Tibial nerve (tissue), 4 donors: ENCODE results near the gene HTT. TPM values are rescaled to one million over a fixed set of nuclear protein-coding genes. Genes with fewer than 3 reads are reported as not detected.

ENCODE experiments used
- DNase-seq, 2 donors: peaks; one replicate each; pipeline ENCODE4 v3.0.0-alpha.2; 2019; ENCODE audit warnings: low spot score in 2 of 2
- H3K27ac ChIP-seq, 4 donors: fragments of 200-600 bp; sonication (generic) in 3 of 4; one replicate each; pipeline ENCODE4 v1.5.1; 2017 to 2019; ENCODE audit warnings: mild to moderate bottlenecking in 1 of 4
- H3K27me3 ChIP-seq, 2 donors: fragments of 200-600 bp; sonication (generic) in 1 of 2; one replicate each; pipeline versions ENCODE4 v1.5.1 to v1.6.0; 2017 to 2019
- H3K36me3 ChIP-seq, 3 donors: fragments of 200-600 bp; sonication (generic); one replicate each; pipeline ENCODE4 v1.5.1; 2018 to 2019
- H3K4me1 ChIP-seq, 4 donors: fragments of 200-600 bp; sonication (generic) in 3 of 4; one replicate each; pipeline ENCODE4 v1.5.1; 2017 to 2019
- H3K4me3 ChIP-seq, 4 donors: fragments of 200-600 bp; sonication (generic) in 3 of 4; one replicate each; pipeline ENCODE4 v1.5.1; 2017 to 2019; ENCODE audit warnings: mild to moderate bottlenecking in 1 of 4, moderate library complexity in 1 of 4
- H3K9me3 ChIP-seq, 4 donors: fragments of 200-600 bp; sonication (generic) in 3 of 4; one replicate each; pipeline ENCODE4 v1.5.1; 2017 to 2019
- EP300 ChIP-seq, 2 donors: sonication (generic); formaldehyde crosslinking; IDR thresholded peaks; one replicate each; pipeline ENCODE4 v1.6.1; 2017; ENCODE audit warnings: antibody characterized with exemption in 2 of 2, mild to moderate bottlenecking in 1 of 2
- POLR2A ChIP-seq, 2 donors: fragments of 450-650 bp; IDR thresholded peaks; one replicate each; pipeline ENCODE4 v1.6.1; 2017; ENCODE audit warnings: antibody characterized with exemption in 2 of 2, mild to moderate bottlenecking in 2 of 2, moderate library complexity in 2 of 2
- WGBS, 2 donors: methylation state at CpG; one replicate each; pipeline ENCODE4 v1.1.5; 2018; 5-methylcytosine and 5-hydroxymethylcytosine counted together
- total RNA-seq, 4 donors: library from RNA; depleted of rRNA; stranded (reverse); fragments of >200 nt; gene quantifications; one replicate each; pipeline ENCODE4 v1.1.0, GENCODE V29; 2016
- TF ChIP-seq, protein P1 (sequence below), 5 experiments: fragments of 200-600 bp in 3 of 5; fragments of 450-650 bp in 2 of 5; sonication (generic) in 3 of 5; IDR thresholded peaks; one replicate each; pipeline ENCODE4 v1.5.1; 2016 to 2019; ENCODE audit warnings: antibody characterized with exemption in 5 of 5, mild to moderate bottlenecking in 3 of 5, moderate library complexity in 2 of 5

HTT gene
- total RNA-seq, 4 donors from 2014 or later: 62.2 to 93.6 (median 81.2) TPM

DNA sequence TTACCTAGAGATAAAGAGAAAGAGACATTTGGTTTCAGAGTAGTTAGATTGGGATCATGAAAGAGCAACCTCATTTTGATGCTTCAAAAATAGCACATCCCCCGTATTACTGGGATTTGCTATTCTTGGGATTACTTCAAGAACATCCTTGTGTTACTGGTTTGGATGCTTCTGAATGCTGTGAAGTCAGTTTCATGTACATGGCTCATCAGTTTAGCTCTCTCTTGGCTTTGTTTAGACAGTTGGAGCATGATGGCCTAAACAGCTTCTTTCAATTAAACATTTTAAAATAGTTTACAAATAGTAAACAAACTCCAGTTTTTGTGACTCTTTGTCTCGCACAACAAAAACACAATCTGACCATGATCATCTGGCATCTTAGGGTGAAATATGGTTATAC is 23.9 kb downstream of the HTT start:
- H3K27me3 ChIP-seq: no peaks in the 10 kb centered on the region
- DNase-seq: no peak
- no peak overlapping the region for H3K27ac ChIP-seq
- H3K4me3 ChIP-seq: no peak overlapping the region
- H3K4me1 ChIP-seq: peaks cover 0 to 3% (median 0%) of the 10 kb centered on the region in 4 donors
- 56 to 59% methylated on average over 2 of the region's 2 CpGs for WGBS, 2 donors
- TF ChIP-seq EP300 (IDR thresholded peaks at IDR 0.05) (no peak), POLR2A (IDR thresholded peaks at IDR 0.05) (no peak)
- TF ChIP-seq, protein P1, sequence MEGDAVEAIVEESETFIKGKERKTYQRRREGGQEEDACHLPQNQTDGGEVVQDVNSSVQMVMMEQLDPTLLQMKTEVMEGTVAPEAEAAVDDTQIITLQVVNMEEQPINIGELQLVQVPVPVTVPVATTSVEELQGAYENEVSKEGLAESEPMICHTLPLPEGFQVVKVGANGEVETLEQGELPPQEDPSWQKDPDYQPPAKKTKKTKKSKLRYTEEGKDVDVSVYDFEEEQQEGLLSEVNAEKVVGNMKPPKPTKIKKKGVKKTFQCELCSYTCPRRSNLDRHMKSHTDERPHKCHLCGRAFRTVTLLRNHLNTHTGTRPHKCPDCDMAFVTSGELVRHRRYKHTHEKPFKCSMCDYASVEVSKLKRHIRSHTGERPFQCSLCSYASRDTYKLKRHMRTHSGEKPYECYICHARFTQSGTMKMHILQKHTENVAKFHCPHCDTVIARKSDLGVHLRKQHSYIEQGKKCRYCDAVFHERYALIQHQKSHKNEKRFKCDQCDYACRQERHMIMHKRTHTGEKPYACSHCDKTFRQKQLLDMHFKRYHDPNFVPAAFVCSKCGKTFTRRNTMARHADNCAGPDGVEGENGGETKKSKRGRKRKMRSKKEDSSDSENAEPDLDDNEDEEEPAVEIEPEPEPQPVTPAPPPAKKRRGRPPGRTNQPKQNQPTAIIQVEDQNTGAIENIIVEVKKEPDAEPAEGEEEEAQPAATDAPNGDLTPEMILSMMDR (IDR thresholded peaks at IDR 0.05): no peak
- H3K36me3 ChIP-seq: peaks cover 0 to 58% (median 6%) of the 10 kb centered on the region in 3 donors
- H3K9me3 ChIP-seq: no peaks in the 10 kb centered on the region

DNA sequence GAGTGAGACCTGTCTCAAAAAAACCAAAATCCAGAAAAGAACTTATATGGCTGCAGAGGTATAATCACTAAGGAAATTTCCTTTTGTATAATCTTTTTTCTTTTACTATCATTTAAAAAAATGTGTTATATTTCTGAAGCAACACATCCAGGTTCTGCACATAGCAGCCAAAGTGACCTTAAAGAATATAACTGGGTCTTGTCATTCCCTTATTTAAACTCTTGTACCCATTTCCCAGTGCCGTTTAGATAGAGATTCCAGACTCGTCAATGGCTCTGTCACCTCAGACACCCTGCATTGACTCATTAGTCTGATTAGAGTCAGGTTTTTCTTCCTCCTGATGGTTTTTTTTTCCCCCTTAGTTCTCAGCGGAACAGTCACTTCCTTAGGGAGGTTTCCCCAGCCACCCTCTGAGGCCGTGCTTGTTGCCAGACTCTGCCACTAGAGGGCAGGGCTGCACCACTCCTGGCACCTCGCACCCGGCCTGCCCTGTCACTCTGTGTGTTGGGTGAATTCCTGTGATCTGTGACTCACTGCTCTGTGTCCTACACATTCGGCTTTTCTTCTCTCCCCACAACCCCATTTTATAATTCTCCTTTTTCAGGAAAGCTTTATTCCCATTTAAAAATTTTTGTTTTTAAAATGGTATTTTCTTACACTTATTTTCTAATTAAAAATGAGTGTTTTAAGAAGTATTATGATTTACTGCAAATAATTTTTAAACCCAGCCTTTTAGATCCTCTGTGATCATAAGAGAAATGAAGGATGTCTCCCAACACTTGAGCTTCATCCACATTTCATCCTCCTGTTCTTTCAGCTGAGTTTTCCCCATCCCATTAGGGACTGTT is 32.1 kb downstream of the HTT start:
- H3K9me3 ChIP-seq: no peaks in the 10 kb centered on the region
- H3K27ac ChIP-seq: peak overlapping the region in 3 of 4 donors; percentile 1 to 72 (median 71)
- no peak overlapping the region for H3K4me3 ChIP-seq
- TF ChIP-seq EP300 (IDR thresholded peaks at IDR 0.05) (peak in 1 of 2 donors; percentile 58), POLR2A (IDR thresholded peaks at IDR 0.05) (no peak)
- TF ChIP-seq, protein P1 (IDR thresholded peaks at IDR 0.05): peak; percentile 86 to 97 (median 92)
- H3K27me3 ChIP-seq: no peaks in the 10 kb centered on the region
- WGBS, 2 donors: 3 to 8% methylated on average over 7 of the region's 7 CpGs
- peaks cover 0 to 25% (median 0%) of the 10 kb centered on the region in 4 donors for H3K4me1 ChIP-seq
- H3K36me3 ChIP-seq: peaks cover 0 to 75% (median 8%) of the 10 kb centered on the region in 3 donors
- peak; percentile 81 to 89 for DNase-seq

DNA sequence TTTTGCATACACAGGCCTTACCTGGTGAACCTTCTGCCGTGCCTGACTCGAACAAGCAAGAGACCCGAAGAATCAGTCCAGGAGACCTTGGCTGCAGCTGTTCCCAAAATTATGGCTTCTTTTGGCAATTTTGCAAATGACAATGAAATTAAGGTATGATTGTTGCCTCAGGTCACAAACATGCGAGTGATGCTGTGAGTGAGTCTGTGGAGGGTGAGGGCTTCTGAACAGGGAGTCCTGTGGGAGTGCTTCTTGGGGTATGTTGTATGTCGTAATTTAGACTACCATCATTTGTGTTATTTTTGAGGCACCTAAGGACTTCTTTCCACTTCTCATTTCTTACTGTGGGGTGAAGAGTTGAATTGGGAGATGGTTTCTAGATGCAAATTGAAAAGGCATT is 32.8 kb downstream of the HTT start:
- peaks cover 0 to 28% (median 0%) of the 10 kb centered on the region in 4 donors for H3K4me1 ChIP-seq
- no peaks in the 10 kb centered on the region for H3K9me3 ChIP-seq
- no peak overlapping the region for H3K4me3 ChIP-seq
- H3K27ac ChIP-seq: peak overlapping the region in 3 of 4 donors; percentile 1 to 72 (median 71)
- H3K27me3 ChIP-seq: no peaks in the 10 kb centered on the region
- no peak for DNase-seq
- peaks cover 0 to 76% (median 8%) of the 10 kb centered on the region in 3 donors for H3K36me3 ChIP-seq
- TF ChIP-seq, protein P1 (IDR thresholded peaks at IDR 0.05): no peak
- TF ChIP-seq EP300 (IDR thresholded peaks at IDR 0.05) (no peak), POLR2A (IDR thresholded peaks at IDR 0.05) (no peak)
- WGBS, 2 donors: 88 to 91% methylated on average over 5 of the region's 5 CpGs

DNA sequence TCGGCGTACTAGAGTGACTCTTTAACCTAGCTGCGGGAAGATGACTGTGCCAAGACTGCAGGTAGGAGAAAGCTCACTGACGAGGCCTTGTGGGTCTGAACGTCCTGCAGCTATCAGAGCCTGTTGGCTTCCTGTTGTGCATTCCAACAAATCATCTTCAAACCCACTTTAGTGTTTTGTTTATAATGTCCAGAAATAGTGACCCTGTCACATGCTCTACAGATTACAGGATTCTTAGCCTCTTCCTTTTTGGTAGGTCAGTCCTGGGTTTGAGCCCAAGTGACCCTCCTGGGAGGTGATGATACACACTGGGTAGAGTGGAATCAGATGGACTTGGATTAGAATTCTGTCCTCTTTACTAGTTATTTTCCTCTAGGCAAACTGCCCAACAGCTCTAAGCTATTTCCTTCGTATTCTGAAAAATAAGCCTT is 33.2 kb downstream of the HTT start:
- H3K4me1 ChIP-seq: peaks cover 0 to 29% (median 0%) of the 10 kb centered on the region in 4 donors
- peak in 1 of 2 donors; percentile 18 for TF ChIP-seq EP300 (IDR thresholded peaks at IDR 0.05)
- no peak for TF ChIP-seq POLR2A (IDR thresholded peaks at IDR 0.05)
- H3K27ac ChIP-seq: peak overlapping the region in 2 of 4 donors; percentile 71 to 72
- peak; percentile 40 to 48 for DNase-seq
- H3K36me3 ChIP-seq: peaks cover 0 to 74% (median 8%) of the 10 kb centered on the region in 3 donors
- no peak overlapping the region for H3K4me3 ChIP-seq
- WGBS, 2 donors: 74 to 76% methylated on average over 6 of the region's 6 CpGs
- no peaks in the 10 kb centered on the region for H3K27me3 ChIP-seq
- no peaks in the 10 kb centered on the region for H3K9me3 ChIP-seq

DNA sequence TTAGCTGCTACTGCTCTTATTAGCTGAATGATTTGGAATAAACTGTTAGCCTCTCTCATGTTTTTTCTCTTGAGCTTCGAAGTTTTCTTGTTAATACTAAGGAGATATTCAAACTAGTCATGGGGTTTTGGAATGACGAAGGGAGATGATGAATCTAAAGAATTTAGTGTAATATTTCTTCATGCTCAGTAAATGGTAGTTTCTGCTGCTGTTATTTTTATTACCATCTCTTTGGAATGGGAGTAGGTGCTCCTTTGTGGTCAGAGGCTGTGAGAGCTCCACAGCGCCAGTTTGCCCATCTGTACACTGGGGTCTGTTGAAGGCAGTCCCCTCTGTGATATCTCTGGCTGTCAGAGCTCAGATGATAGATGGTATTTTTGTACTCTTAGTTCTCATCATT is 33.7 kb downstream of the HTT start:
- WGBS, 2 donors: 81 to 85% methylated on average over 3 of the region's 3 CpGs
- no peaks in the 10 kb centered on the region for H3K27me3 ChIP-seq
- peaks cover 0 to 75% (median 8%) of the 10 kb centered on the region in 3 donors for H3K36me3 ChIP-seq
- peak overlapping the region in 2 of 4 donors; percentile 71 to 72 for H3K27ac ChIP-seq
- peaks cover 0 to 29% (median 0%) of the 10 kb centered on the region in 4 donors for H3K4me1 ChIP-seq
- no peaks in the 10 kb centered on the region for H3K9me3 ChIP-seq
- no peak for DNase-seq
- H3K4me3 ChIP-seq: no peak overlapping the region
- TF ChIP-seq POLR2A (IDR thresholded peaks at IDR 0.05) (no peak), EP300 (IDR thresholded peaks at IDR 0.05) (no peak)
- TF ChIP-seq, protein P1 (IDR thresholded peaks at IDR 0.05): no peak
